ENCODE results near the gene OR56B4.

GRCh38 chr11:6152126-6152525 is 44.6 kb downstream of the OR56B4 start:
- no peak for TF ChIP-seq CTCF (IDR thresholded peaks at IDR 0.05; ENCODE audit: insufficient read depth, low read length)
- no peak for TF ChIP-seq GABPA (IDR thresholded peaks at IDR 0.05; ENCODE audit: low read depth)
